ENCODE results near the gene MAMLD1.

Gene MAMLD1

GRCh38 chrX:150508018-150508417 lies 144.9 kb downstream of the MAMLD1 start:
- DNase-seq (ENCODE audit: low read depth): no peak
- no peak overlapping the region for H3K4me3 ChIP-seq (ENCODE audit: control insufficient read depth, low read depth, low read length)
- no peak for TF ChIP-seq CTCF (IDR thresholded peaks at IDR 0.05; ENCODE audit: control insufficient read depth, insufficient read depth, low read depth, low read length, missing control alignments)

DNA sequence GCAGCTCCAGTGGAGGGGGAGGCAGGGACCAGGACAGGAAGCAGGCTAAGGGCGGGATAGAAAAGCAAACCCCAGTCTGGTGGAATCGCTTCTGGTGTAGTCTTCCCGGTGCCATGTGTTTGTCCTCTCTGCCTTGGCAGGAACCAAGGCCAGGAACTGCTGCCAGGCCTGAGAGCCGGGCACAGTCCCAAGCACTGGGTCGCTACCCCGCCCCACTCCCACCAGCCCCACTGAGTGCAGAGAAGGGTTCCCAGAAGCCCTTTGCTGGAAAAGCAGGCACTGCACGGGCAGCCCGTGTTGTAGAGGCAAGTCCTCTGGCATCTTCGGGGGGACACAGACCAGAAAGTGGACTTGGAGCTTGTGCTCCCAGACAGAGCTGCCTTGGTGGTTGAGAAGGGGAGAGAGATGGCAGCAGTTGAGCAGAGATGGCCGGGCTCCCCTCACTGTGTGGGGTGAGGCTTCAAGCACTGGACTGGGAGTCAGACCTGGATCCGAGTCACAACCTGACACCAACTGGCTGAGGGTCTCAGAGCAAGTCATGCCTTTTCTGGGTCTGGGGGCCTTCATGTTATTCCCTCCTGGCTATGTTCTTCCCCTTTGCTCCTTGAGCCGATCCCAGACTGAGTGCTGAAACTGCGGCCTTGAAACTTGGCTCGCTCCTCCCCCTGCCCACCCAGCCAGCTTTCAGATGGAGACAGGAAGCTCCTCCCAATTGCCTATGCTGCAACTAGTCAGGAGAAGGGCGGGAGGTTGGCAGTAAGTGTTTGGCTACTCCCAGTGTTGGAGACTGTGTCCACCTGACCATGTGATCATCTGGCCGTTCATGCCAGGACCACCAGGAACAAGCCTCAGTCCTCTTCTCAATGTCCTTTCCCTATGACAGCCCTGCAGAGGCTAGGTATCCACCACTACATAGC lies 145.6 kb downstream of the MAMLD1 start:
- no peak overlapping the region for H3K4me3 ChIP-seq (ENCODE audit: control insufficient read depth, low read depth, low read length)
- TF ChIP-seq CTCF (IDR thresholded peaks at IDR 0.05; ENCODE audit: control insufficient read depth, insufficient read depth, low read depth, low read length, missing control alignments): no peak
- DNase-seq (ENCODE audit: low read depth): no peak

DNA sequence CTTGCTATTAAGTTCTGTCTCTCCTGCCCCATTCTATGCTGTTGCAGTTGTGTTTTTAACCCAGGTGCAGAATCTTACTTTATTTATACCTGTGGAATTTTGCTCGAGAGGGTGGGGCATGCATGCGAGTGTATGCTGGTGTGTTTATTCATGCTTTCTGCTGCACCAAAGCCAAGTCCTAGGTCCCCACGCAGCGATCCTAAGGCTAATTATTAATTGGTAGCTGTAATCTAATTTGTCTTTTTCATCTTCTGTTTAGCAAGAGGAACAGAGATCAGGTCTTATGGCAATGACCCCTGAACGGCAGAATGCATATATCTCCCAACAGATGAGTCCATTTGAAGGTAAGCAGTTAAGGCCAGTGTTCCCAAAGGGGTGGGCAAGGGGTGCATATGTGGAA lies 146.6 kb downstream of the MAMLD1 start:
- DNase-seq (ENCODE audit: low read depth): no peak
- no peak for TF ChIP-seq CTCF (IDR thresholded peaks at IDR 0.05; ENCODE audit: control insufficient read depth, insufficient read depth, low read depth, low read length, missing control alignments)
- no peak overlapping the region for H3K4me3 ChIP-seq (ENCODE audit: control insufficient read depth, low read depth, low read length)

DNA sequence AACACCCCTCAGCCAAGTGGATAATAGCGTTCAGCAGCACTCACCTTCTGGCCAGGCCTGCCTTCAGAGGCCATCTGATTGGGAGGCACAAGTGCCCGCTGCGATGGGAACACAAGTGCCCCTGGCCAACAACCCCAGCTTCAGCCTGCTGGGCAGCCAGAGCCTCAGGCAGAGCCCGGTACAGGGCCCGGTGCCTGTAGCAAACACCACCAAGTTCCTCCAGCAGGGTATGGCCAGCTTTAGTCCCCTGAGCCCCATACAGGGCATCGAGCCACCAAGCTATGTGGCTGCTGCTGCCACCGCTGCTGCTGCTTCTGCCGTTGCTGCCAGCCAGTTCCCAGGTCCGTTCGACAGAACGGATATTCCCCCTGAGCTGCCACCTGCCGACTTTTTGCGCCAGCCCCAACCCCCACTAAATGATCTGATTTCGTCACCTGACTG lies 149.4 kb downstream of the MAMLD1 start:
- H3K4me3 ChIP-seq (ENCODE audit: control insufficient read depth, low read depth, low read length): no peak overlapping the region
- DNase-seq (ENCODE audit: low read depth): no peak
- TF ChIP-seq CTCF (IDR thresholded peaks at IDR 0.05; ENCODE audit: control insufficient read depth, insufficient read depth, low read depth, low read length, missing control alignments): no peak

DNA sequence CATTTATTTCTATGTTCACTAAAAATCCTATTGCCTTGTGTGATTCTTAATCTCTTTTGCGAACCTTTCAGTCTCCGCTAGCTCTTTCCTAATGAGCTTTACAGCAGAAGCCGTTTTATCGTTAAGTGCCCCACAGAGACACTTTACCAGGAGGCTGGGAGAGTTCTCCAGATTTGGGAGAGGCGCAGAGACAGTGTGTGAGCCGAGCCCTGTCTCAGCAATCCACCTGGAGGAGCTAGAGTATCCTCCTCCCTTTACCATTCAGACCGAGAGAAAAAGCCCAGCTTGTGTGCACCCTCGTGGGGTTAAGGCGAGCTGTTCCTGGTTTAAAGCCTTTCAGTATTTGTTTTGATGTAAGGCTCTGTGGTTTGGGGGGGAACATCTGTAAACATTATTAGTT lies 150.4 kb downstream of the MAMLD1 start:
- no peak overlapping the region for H3K4me3 ChIP-seq (ENCODE audit: control insufficient read depth, low read depth, low read length)
- no peak for TF ChIP-seq CTCF (IDR thresholded peaks at IDR 0.05; ENCODE audit: control insufficient read depth, insufficient read depth, low read depth, low read length, missing control alignments)
- DNase-seq (ENCODE audit: low read depth): no peak

DNA sequence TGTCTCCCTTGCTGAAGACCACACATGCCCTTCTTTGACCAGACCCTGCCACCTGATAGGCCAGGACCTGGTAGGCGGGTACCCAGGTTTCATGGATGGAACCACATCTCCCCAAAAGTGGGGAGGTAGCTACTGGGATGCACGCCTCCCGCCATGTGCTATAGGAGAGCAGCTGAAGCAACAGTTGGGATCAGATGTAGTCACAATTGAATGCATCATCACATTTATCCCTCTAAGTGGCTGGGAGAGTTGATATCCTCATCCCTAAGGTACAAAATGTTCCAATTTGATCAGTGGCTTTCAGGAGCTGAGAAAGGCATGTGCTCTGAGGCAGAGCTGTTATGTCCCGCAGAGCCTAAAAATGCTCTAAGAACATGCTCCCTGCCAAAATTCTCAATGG lies 151.3 kb downstream of the MAMLD1 start:
- no peak for TF ChIP-seq CTCF (IDR thresholded peaks at IDR 0.05; ENCODE audit: control insufficient read depth, insufficient read depth, low read depth, low read length, missing control alignments)
- DNase-seq (ENCODE audit: low read depth): no peak

More for the DNA sequence above, 151.3 kb downstream of the MAMLD1 start:
- H3K4me3 ChIP-seq (ENCODE audit: control insufficient read depth, low read depth, low read length): no peak overlapping the region

All from AG09309 (cell line).